Thyroid gland (tissue), 4 donors: ENCODE data around the gene PITPNM2. TPM values are rescaled to one million over a fixed set of nuclear protein-coding genes. Genes with fewer than 3 reads are reported as not detected.

ENCODE experiments used
- DNase-seq, 2 donors: peaks; one replicate each; pipeline ENCODE4 v3.0.0-alpha.2; 2019
- H3K27ac ChIP-seq, 3 donors: fragments of 200-600 bp; sonication (generic); 1 replicate in 2 of 3; 2 replicates in 1 of 3; pipeline ENCODE4 v1.5.1; 2016 to 2019; ENCODE audit warnings: mild to moderate bottlenecking in 1 of 3, moderate library complexity in 1 of 3
- H3K27me3 ChIP-seq: fragments of 200-600 bp; sonication (generic); one replicate; pipeline ENCODE4 v1.5.1; 2019
- H3K36me3 ChIP-seq, 2 donors: fragments of 200-600 bp; sonication (generic); one replicate each; pipeline ENCODE4 v1.5.1; 2016 to 2019
- H3K4me1 ChIP-seq, 2 donors: fragments of 200-600 bp; sonication (generic); one replicate each; pipeline ENCODE4 v1.5.1; 2017 to 2019
- H3K4me3 ChIP-seq, 3 donors: fragments of 200-600 bp; sonication (generic); replicated peaks in 1 of 3; 1 replicate in 2 of 3; 2 replicates in 1 of 3; pipeline ENCODE4 v1.5.1; 2016; ENCODE audit warnings: mild to moderate bottlenecking in 1 of 3
- H3K9me3 ChIP-seq: fragments of 200-600 bp; sonication (generic); one replicate; pipeline ENCODE4 v1.5.1; 2017
- CTCF ChIP-seq, 6 experiments: fragments of 200-600 bp in 3 of 6; fragments of 450-650 bp in 3 of 6; sonication (generic) in 3 of 6; IDR thresholded peaks; one replicate each; pipeline ENCODE4 v1.5.1; 2016 to 2019; ENCODE audit warnings: antibody characterized with exemption in 6 of 6, mild to moderate bottlenecking in 2 of 6, inconsistent platforms in 1 of 6, moderate library complexity in 1 of 6
- POLR2A ChIP-seq, 2 donors: fragments of 450-650 bp; IDR thresholded peaks; one replicate each; pipeline ENCODE4 v1.6.1; 2017; ENCODE audit warnings: antibody characterized with exemption in 2 of 2, mild to moderate bottlenecking in 2 of 2, moderate library complexity in 1 of 2
- WGBS, 2 donors: methylation state at CpG; one replicate each; pipeline ENCODE4 v1.1.5; 2017; 5-methylcytosine and 5-hydroxymethylcytosine counted together
- intact Hi-C: fragments of 100-400 bp; cut with DNase I; formaldehyde crosslinking; loops from one replicate; pipeline ENCODE4 v1.15.1; 2023
- total RNA-seq, 4 donors: library from RNA; depleted of rRNA; stranded (reverse); fragments of >200 nt; gene quantifications; one replicate each; pipeline ENCODE4 v1.2.3, GENCODE V29; 2016

The PITPNM2 gene
- total RNA-seq, 4 donors from 2014 or later = 4.1 to 22.4 (median 9.3) TPM

- Histone ChIP-seq H3K4me1 (peaks cover 7 to 18% of the 10 kb centered on the region in 2 donors), H3K27me3 (no peaks in the 10 kb centered on the region), H3K36me3 (no peaks in the 10 kb centered on the region), H3K27ac (no peak overlapping the region), H3K9me3 (no peaks in the 10 kb centered on the region), H3K4me3 (no peak overlapping the region)
- intact Hi-C loops = no loop called here
- DNase-seq = no peak
- no peak for TF ChIP-seq POLR2A (IDR thresholded peaks at IDR 0.05)
- no peak for TF ChIP-seq CTCF (IDR thresholded peaks at IDR 0.05)
- WGBS, 2 donors = 87 to 91% methylated on average over 6 of the region's 6 CpGs
These were observed 29.2 kb downstream of the PITPNM2 start for GRCh38 chr12:123121670-123122069.

DNA sequence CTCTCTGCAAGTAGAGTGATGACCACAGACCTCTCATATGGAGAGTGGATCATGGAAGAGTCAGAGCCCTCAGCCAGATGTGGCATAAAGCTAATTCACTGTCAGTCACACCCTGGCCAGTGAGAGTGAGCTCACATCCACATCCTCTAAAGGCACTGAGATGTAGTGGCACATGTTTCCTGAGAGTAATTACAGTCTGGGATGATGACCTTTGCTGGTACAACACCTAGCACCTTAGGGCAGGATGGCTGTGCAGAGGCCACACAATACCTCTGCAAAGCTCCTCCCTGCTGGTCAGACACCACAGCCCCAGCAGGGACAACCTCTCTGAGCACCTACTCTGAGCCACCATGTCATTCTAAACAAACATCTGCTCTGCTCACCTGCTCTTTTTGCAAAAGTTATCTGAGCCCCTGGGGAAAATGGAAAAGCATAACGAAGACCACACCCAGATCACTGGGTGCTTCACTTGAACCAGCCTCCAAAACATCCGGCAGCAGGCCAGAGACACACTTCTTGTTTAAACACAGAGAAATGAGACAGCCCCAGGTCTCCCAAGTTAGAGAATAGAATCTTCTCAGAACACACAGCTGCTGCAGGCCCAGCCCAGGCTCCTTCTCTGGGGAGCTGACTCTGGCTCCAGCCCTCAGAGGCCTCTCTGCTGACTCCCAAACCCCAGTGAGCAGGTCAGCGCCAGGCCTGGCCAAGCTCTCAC lies 30.3 kb downstream of the PITPNM2 start:
- Histone ChIP-seq H3K4me1 (peaks cover 13 to 21% of the 10 kb centered on the region in 2 donors), H3K36me3 (no peaks in the 10 kb centered on the region), H3K27ac (peak overlapping the region in 2 of 3 donors; percentile 13 to 14), H3K9me3 (no peaks in the 10 kb centered on the region), H3K27me3 (no peaks in the 10 kb centered on the region), H3K4me3 (no peak overlapping the region)
- no peak for TF ChIP-seq CTCF (IDR thresholded peaks at IDR 0.05)
- no peak for TF ChIP-seq POLR2A (IDR thresholded peaks at IDR 0.05)
- intact Hi-C loops = no loop called here
- DNase-seq = no peak
- 77 to 86% methylated on average over 3 of the region's 3 CpGs for WGBS, 2 donors

- Histone ChIP-seq H3K4me1 (peaks cover 21 to 29% of the 10 kb centered on the region in 2 donors), H3K27me3 (no peaks in the 10 kb centered on the region), H3K4me3 (no peak overlapping the region), H3K27ac (peak overlapping the region in 1 of 3 donors; percentile 14), H3K36me3 (no peaks in the 10 kb centered on the region), H3K9me3 (no peaks in the 10 kb centered on the region)
- WGBS, 2 donors = 92 to 93% methylated on average over 7 of the region's 7 CpGs
- intact Hi-C loops = no loop called here
- TF ChIP-seq POLR2A (IDR thresholded peaks at IDR 0.05) = no peak
- TF ChIP-seq CTCF (IDR thresholded peaks at IDR 0.05) = no peak
- no peak for DNase-seq
These were observed 31.1 kb downstream of the PITPNM2 start for GRCh38 chr12:123119808-123120207.

DNA sequence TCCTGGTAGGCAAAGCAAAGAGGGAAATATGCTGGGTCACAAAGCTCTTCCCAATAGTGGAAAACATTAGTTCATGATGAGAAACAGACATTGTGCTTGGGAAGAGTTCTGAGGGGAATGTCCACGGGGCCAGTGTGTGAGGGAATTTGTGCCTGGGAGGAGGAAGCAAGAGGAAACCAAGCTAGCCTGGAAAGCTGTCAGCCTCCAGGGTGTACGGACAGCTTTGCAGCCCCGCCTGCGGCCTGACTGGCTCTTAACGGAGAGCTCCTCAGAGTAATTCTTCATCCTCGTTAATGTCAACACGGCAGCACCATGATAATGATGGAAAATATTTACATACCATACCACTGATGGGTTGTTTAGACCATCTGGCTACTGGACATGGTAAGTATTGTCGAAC lies 32.4 kb downstream of the PITPNM2 start:
- Histone ChIP-seq H3K4me1 (peaks cover 28 to 41% of the 10 kb centered on the region in 2 donors), H3K36me3 (no peaks in the 10 kb centered on the region), H3K27me3 (no peaks in the 10 kb centered on the region), H3K4me3 (no peak overlapping the region), H3K9me3 (no peaks in the 10 kb centered on the region), H3K27ac (no peak overlapping the region)
- no peak for DNase-seq
- WGBS, 2 donors = 86 to 92% methylated on average over 8 of the region's 8 CpGs
- TF ChIP-seq POLR2A (IDR thresholded peaks at IDR 0.05) (no peak), CTCF (IDR thresholded peaks at IDR 0.05) (no peak)
- intact Hi-C loops = no loop called here

DNA sequence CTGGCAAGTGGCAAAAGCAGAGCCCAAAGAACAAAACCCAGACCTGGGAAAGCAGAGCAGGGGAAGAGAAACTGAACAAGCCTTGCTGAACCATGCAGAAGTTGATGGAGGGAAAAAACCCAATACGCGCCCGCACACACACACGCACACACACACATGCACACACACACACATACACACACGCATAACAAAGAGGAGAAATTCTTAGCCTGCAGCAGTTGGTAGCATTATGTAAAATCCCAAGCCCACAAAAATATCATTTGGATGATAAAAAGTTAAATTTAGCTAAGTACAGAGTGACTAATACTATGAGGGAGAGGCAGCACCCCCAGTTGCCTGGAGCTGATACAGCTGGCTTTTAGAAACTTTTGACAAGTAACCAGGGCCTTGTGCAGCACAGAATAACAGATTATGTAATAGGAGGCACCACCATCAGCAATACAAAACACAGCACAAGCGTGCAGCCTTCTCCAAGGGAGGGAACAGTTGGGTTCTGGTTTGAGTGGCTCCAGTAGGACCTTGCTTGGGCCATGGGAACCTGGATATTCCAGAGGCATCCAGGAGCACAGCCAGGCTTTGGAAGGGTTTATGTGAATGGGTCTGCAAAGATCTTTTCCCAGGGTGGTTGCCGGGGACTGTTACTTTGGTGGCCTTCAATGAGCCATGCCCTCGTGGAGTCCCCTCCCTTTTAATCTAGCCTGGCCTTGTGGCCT lies 35.3 kb downstream of the PITPNM2 start:
- H3K4me3 ChIP-seq = no peak overlapping the region
- DNase-seq = peak; percentile 29 to 49
- H3K36me3 ChIP-seq = no peaks in the 10 kb centered on the region
- H3K9me3 ChIP-seq = no peaks in the 10 kb centered on the region
- no peak for TF ChIP-seq CTCF (IDR thresholded peaks at IDR 0.05)
- no peak for TF ChIP-seq POLR2A (IDR thresholded peaks at IDR 0.05)
- peaks cover 40 to 50% of the 10 kb centered on the region in 2 donors for H3K4me1 ChIP-seq
- 56 to 69% methylated on average over 8 of the region's 8 CpGs for WGBS, 2 donors
- intact Hi-C loops = no loop called here
- no peaks in the 10 kb centered on the region for H3K27me3 ChIP-seq
- H3K27ac ChIP-seq = peak overlapping the region; percentile 9 to 87 (median 29)
